ENCODE measurements around the gene MMP14. TPM values are rescaled to one million over a fixed set of nuclear protein-coding genes. Genes with fewer than 3 reads are reported as not detected.
"Not testable (repeated sequence)": the region's sequence is repeated elsewhere in the genome, so short reads cannot be mapped to it uniquely, and the experiment has no call there.

Gene MMP14
- total and polyA plus RNA-seq, 7 experiments from 2014 or later: 1.8 to 6.6 (median 2.0) TPM; not detected in 2

GRCh38 chr14:22848351-22849164, 12.2 kb downstream of the MMP14 start:
- H3K4me1 ChIP-seq (ENCODE audit: control insufficient read depth in 2 of 2, insufficient read depth in 2 of 2, low read length in 2 of 2): no peaks in the 10 kb centered on the region
- intact Hi-C loops (cut with micrococcal nuclease): no loop called here
- no peak overlapping the region for H3K27ac Mint-ChIP-seq
- H3K27me3 Mint-ChIP-seq: peaks cover 0 to 24% (median 6%) of the 10 kb centered on the region in 5 donors
- no peaks in the 10 kb centered on the region for H3K9me3 Mint-ChIP-seq
- ChIA-PET POLR2A (interaction anchor here (0.8 to 1.2 kb wide), 2 partner anchors 15 to 81 kb away, joined by 3 to 4 read pairs; no protein-coding TSS in a partner anchor), CTCF (interaction anchor here (10.8 kb wide), 1 partner anchor 27 kb away, joined by 143 read pairs; no protein-coding TSS in a partner anchor)
- no peaks in the 10 kb centered on the region for H3K27me3 ChIP-seq (ENCODE audit: control insufficient read depth in 2 of 2, insufficient read depth in 2 of 2, low read length in 2 of 2)
- H3K4me1 Mint-ChIP-seq: peaks cover 0 to 19% (median 5%) of the 10 kb centered on the region in 7 donors
- H3K4me3 Mint-ChIP-seq: no peak overlapping the region
- no peak for ATAC-seq
- no peak for DNase-seq
- H3K36me3 Mint-ChIP-seq: no peaks in the 10 kb centered on the region
- H3K36me3 ChIP-seq (ENCODE audit: control insufficient read depth in 2 of 3, insufficient read depth in 3 of 3, low read length in 3 of 3): no peaks in the 10 kb centered on the region
- no peak overlapping the region for H3K27ac ChIP-seq (ENCODE audit: low read depth, low read length)
- H3K4me3 ChIP-seq (ENCODE audit: low read length): no peak overlapping the region
- H3K9me3 ChIP-seq (ENCODE audit: control insufficient read depth in 2 of 3, low read length in 3 of 3): no peaks in the 10 kb centered on the region

- Mint-ChIP-seq H3K27ac (no peak overlapping the region), H3K9me3 (no peaks in the 10 kb centered on the region), H3K27me3 (peaks cover 0 to 23% (median 5%) of the 10 kb centered on the region in 5 donors), H3K36me3 (no peaks in the 10 kb centered on the region), H3K4me3 (no peak overlapping the region), H3K4me1 (peaks cover 0 to 21% (median 5%) of the 10 kb centered on the region in 7 donors)
- H3K27ac ChIP-seq (ENCODE audit: low read depth, low read length): no peak overlapping the region
- ChIA-PET POLR2A (interaction anchor here (0.8 to 1.2 kb wide), 2 partner anchors 15 to 82 kb away, joined by 3 to 4 read pairs; no protein-coding TSS in a partner anchor), CTCF (interaction anchor here (4.6 to 10.8 kb wide), 2 partner anchors 14 to 28 kb away, joined by 23 to 143 read pairs; no protein-coding TSS in a partner anchor)
- no peaks in the 10 kb centered on the region for H3K9me3 ChIP-seq (ENCODE audit: control insufficient read depth in 2 of 3, low read length in 3 of 3)
- no peak overlapping the region for H3K4me3 ChIP-seq (ENCODE audit: low read length)
- ATAC-seq (no peak), DNase-seq (no peak)
- H3K36me3 ChIP-seq (ENCODE audit: control insufficient read depth in 2 of 3, insufficient read depth in 3 of 3, low read length in 3 of 3): no peaks in the 10 kb centered on the region
- intact Hi-C loops (cut with micrococcal nuclease): no loop called here
- no peaks in the 10 kb centered on the region for H3K27me3 ChIP-seq (ENCODE audit: control insufficient read depth in 2 of 2, insufficient read depth in 2 of 2, low read length in 2 of 2)
- H3K4me1 ChIP-seq (ENCODE audit: control insufficient read depth in 2 of 2, insufficient read depth in 2 of 2, low read length in 2 of 2): no peaks in the 10 kb centered on the region
Observed at GRCh38 chr14:22849212-22849819, 12.9 kb downstream of the MMP14 start.

GRCh38 chr14:22850944-22851764, 14.8 kb downstream of the MMP14 start:
- Mint-ChIP-seq H3K9me3 (no peaks in the 10 kb centered on the region), H3K36me3 (peaks cover 0 to under 1% (median 0%) of the 10 kb centered on the region in 5 donors), H3K27me3 (peaks cover 0 to 13% (median 10%) of the 10 kb centered on the region in 5 donors), H3K4me1 (peaks cover 5 to 25% (median 7%) of the 10 kb centered on the region in 7 donors), H3K4me3 (no peak overlapping the region), H3K27ac (peak overlapping the region in 2 of 9 donors; percentile 51 to 72)
- no peak for DNase-seq
- Histone ChIP-seq H3K27ac (ENCODE audit: low read depth, low read length) (no peak overlapping the region), H3K4me3 (ENCODE audit: low read length) (no peak overlapping the region), H3K9me3 (ENCODE audit: control insufficient read depth in 2 of 3, low read length in 3 of 3) (no peaks in the 10 kb centered on the region), H3K27me3 (ENCODE audit: control insufficient read depth in 2 of 2, insufficient read depth in 2 of 2, low read length in 2 of 2) (no peaks in the 10 kb centered on the region), H3K36me3 (ENCODE audit: control insufficient read depth in 2 of 3, insufficient read depth in 3 of 3, low read length in 3 of 3) (no peaks in the 10 kb centered on the region), H3K4me1 (ENCODE audit: control insufficient read depth in 2 of 2, insufficient read depth in 2 of 2, low read length in 2 of 2) (no peaks in the 10 kb centered on the region)
- POLR2A ChIA-PET: interaction anchor here (0.5 to 1.3 kb wide), 3 partner anchors 18 to 62 kb away, joined by 3 to 5 read pairs (median 3); no protein-coding TSS in a partner anchor
- peak; percentile 22 for ATAC-seq
- CTCF ChIA-PET: interaction anchor here (0.5 to 10.8 kb wide), 12 partner anchors 9 to 292 kb away, joined by 3 to 143 read pairs (median 5); partner anchors contain the start of gene MMP14
- intact Hi-C loops (cut with micrococcal nuclease): loop anchor here (5.0 to 10.0 kb wide), 3 partner anchors 264 to 986 kb away; partner anchors contain the start of gene DAD1 (in 1 of the 2)

- not testable (repeated sequence) for DNase-seq
Observed at GRCh38 chr14:22852178-22852577, 15.8 kb downstream of the MMP14 start.

GRCh38 chr14:22852599-22852939, 16.2 kb downstream of the MMP14 start:
- intact Hi-C loops (cut with micrococcal nuclease): loop anchor here (2.0 to 10.0 kb wide), 5 partner anchors 18 to 988 kb away; partner anchors contain the start of genes LRP10 (in 2 of the 2) and DAD1 (in 1 of the 2)
- no peaks in the 10 kb centered on the region for H3K4me1 ChIP-seq (ENCODE audit: control insufficient read depth in 2 of 2, insufficient read depth in 2 of 2, low read length in 2 of 2)
- CTCF ChIA-PET: interaction anchor here (0.7 to 10.8 kb wide), 22 partner anchors 10 to 296 kb away, joined by 3 to 143 read pairs (median 4); partner anchors contain the start of genes MRPL52 and REM2
- H3K9me3 ChIP-seq (ENCODE audit: control insufficient read depth in 2 of 3, low read length in 3 of 3): no peaks in the 10 kb centered on the region
- no peak for DNase-seq
- no peaks in the 10 kb centered on the region for H3K36me3 ChIP-seq (ENCODE audit: control insufficient read depth in 2 of 3, insufficient read depth in 3 of 3, low read length in 3 of 3)
- peaks cover 5 to 27% (median 15%) of the 10 kb centered on the region in 7 donors for H3K4me1 Mint-ChIP-seq
- ATAC-seq: no peak
- POLR2A ChIA-PET: interaction anchor here (1.7 kb wide), 1 partner anchor 29 kb away, joined by 6 read pairs; no protein-coding TSS in a partner anchor
- H3K4me3 ChIP-seq (ENCODE audit: low read length): no peak overlapping the region
- H3K36me3 Mint-ChIP-seq: peaks cover 0 to 2% (median 0%) of the 10 kb centered on the region in 5 donors
- no peak overlapping the region for H3K27ac ChIP-seq (ENCODE audit: low read depth, low read length)
- peaks cover 0 to 15% (median 9%) of the 10 kb centered on the region in 5 donors for H3K27me3 Mint-ChIP-seq
- H3K27me3 ChIP-seq (ENCODE audit: control insufficient read depth in 2 of 2, insufficient read depth in 2 of 2, low read length in 2 of 2): no peaks in the 10 kb centered on the region
- peaks cover 0 to 2% (median 0%) of the 10 kb centered on the region in 11 donors for H3K9me3 Mint-ChIP-seq
- H3K27ac Mint-ChIP-seq: peak overlapping the region in 5 of 9 donors; percentile 9 to 85 (median 80)
- H3K4me3 Mint-ChIP-seq: peak overlapping the region in 2 of 10 donors; percentile 83 to 88

More at GRCh38 chr14:22852178-22852577, 15.8 kb downstream of the MMP14 start:
- not testable (repeated sequence) for H3K27me3 ChIP-seq (ENCODE audit: control insufficient read depth in 2 of 2, insufficient read depth in 2 of 2, low read length in 2 of 2); H3K27ac ChIP-seq (ENCODE audit: low read depth, low read length); H3K9me3 Mint-ChIP-seq; H3K9me3 ChIP-seq (ENCODE audit: control insufficient read depth in 2 of 3, low read length in 3 of 3); ATAC-seq; H3K27ac Mint-ChIP-seq; H3K36me3 ChIP-seq (ENCODE audit: control insufficient read depth in 2 of 3, insufficient read depth in 3 of 3, low read length in 3 of 3); H3K36me3 Mint-ChIP-seq; H3K4me3 Mint-ChIP-seq; H3K4me3 ChIP-seq (ENCODE audit: low read length); H3K4me1 ChIP-seq (ENCODE audit: control insufficient read depth in 2 of 2, insufficient read depth in 2 of 2, low read length in 2 of 2)
- intact Hi-C loops (cut with micrococcal nuclease): loop anchor here (2.0 to 10.0 kb wide), 5 partner anchors 19 to 987 kb away; partner anchors contain the start of genes LRP10 (in 2 of the 2) and DAD1 (in 1 of the 2)
- H3K27me3 Mint-ChIP-seq: peaks cover 0 to 12% (median 9%) of the 10 kb centered on the region in 5 donors
- CTCF ChIA-PET: interaction anchor here (0.7 to 10.8 kb wide), 22 partner anchors 11 to 295 kb away, joined by 3 to 143 read pairs (median 6); partner anchors contain the start of genes MMP14, MRPL52 and REM2
- POLR2A ChIA-PET: interaction anchor here (0.6 to 1.7 kb wide), 2 partner anchors 29 to 275 kb away, joined by 4 to 6 read pairs; no protein-coding TSS in a partner anchor
- peaks cover 5 to 27% (median 12%) of the 10 kb centered on the region in 7 donors for H3K4me1 Mint-ChIP-seq
